MM.1S (cell line): ENCODE measurements around the gene KLK1.
A peak's percentile ranks its signal among the peaks of the same experiment; 100 is the strongest.

ENCODE experiments used
- DNase-seq: peaks from one replicate; pipeline ENCODE4 v3.0.0-alpha.2; 2015
- H2AFZ ChIP-seq: fragments of 300-600 bp; sonication (generic); 2 replicates; pipeline ENCODE4 v1.6.0; 2016; ENCODE audit warnings: antibody characterized with exemption, low read length
- H3F3A ChIP-seq: fragments of 300-600 bp; sonication (generic); 2 replicates; pipeline ENCODE4 v1.6.1; 2016; ENCODE audit warnings: mild to moderate bottlenecking, antibody characterized with exemption, low read length, moderate library complexity, mixed read lengths; ENCODE audit not compliant: insufficient read depth
- H3K27ac ChIP-seq: fragments of 300-600 bp; sonication (generic); 2 replicates; pipeline ENCODE4 v1.5.1; 2016; ENCODE audit warnings: mild to moderate bottlenecking, low read length
- H3K27me3 ChIP-seq: fragments of 300-600 bp; sonication (generic); replicated peaks from 2 replicates; pipeline ENCODE4 v1.6.0; 2016; ENCODE audit warnings: low read length; ENCODE audit not compliant: insufficient read depth
- H3K36me3 ChIP-seq: fragments of 300-600 bp; sonication (generic); replicated peaks from 2 replicates; pipeline ENCODE4 v1.6.1; 2016; ENCODE audit warnings: mild to moderate bottlenecking, low read length, mixed read lengths; ENCODE audit not compliant: insufficient read depth
- H3K4me1 ChIP-seq: fragments of 300-600 bp; sonication (generic); 2 replicates; pipeline ENCODE4 v1.6.1; 2016; ENCODE audit warnings: low read length, mixed read lengths
- H3K4me2 ChIP-seq: fragments of 300-600 bp; sonication (generic); 2 replicates; pipeline ENCODE4 v1.6.0; 2016; ENCODE audit warnings: low read depth, low read length
- H3K4me3 ChIP-seq: fragments of 300-600 bp; sonication (generic); 2 replicates; pipeline ENCODE4 v1.5.1; 2016; ENCODE audit warnings: low read length, mixed read lengths
- H3K79me2 ChIP-seq: fragments of 300-600 bp; sonication (generic); 2 replicates; pipeline ENCODE4 v1.6.1; 2016; ENCODE audit warnings: mixed run types, low read length, mixed read lengths
- H3K9ac ChIP-seq: fragments of 300-600 bp; sonication (generic); 2 replicates; pipeline ENCODE4 v1.6.1; 2016; ENCODE audit warnings: low read length, mixed read lengths
- H3K9me2 ChIP-seq: fragments of 300-600 bp; sonication (generic); replicated peaks from 2 replicates; pipeline ENCODE4 v1.6.1; 2016; ENCODE audit warnings: mild to moderate bottlenecking, low read length, mixed read lengths; ENCODE audit not compliant: insufficient read depth
- H3K9me3 ChIP-seq: fragments of 300-600 bp; sonication (generic); replicated peaks from 2 replicates; pipeline ENCODE4 v1.6.1; 2016; ENCODE audit warnings: mild to moderate bottlenecking, low read length, mixed read lengths; ENCODE audit not compliant: insufficient read depth
- H4K20me1 ChIP-seq: fragments of 300-600 bp; sonication (generic); 2 replicates; pipeline ENCODE4 v1.6.1; 2016; ENCODE audit warnings: mild to moderate bottlenecking, low read length, moderate library complexity, mixed read lengths; ENCODE audit not compliant: insufficient read depth
- CTCF ChIP-seq: fragments of 300-600 bp; sonication (generic); IDR thresholded peaks from 2 replicates; pipeline ENCODE4 v1.5.1; 2016; ENCODE audit warnings: antibody characterized with exemption, low read length, mixed read lengths
- EZH2 ChIP-seq: fragments of 300-600 bp; sonication (generic); optimal IDR thresholded peaks from 2 replicates; pipeline ENCODE3; 2017; ENCODE audit warnings: low read depth, mild to moderate bottlenecking, antibody characterized with exemption, low read length, mixed read lengths
- EZH2phosphoT487 ChIP-seq: fragments of 300-600 bp; sonication (generic); IDR thresholded peaks from 2 replicates; pipeline ENCODE4 v1.6.1; 2018; ENCODE audit warnings: antibody characterized with exemption, low read length

The KLK1 gene

GRCh38 chr19:50835103-50835784, 11.7 kb upstream of the KLK1 start:
- H3K36me3 ChIP-seq: no peaks in the 10 kb centered on the region
- peak overlapping the region; percentile 50; the same call in 1 of the 2 replicates for H3K4me3 ChIP-seq
- H3K9me2 ChIP-seq: no peaks in the 10 kb centered on the region
- no peaks in the 10 kb centered on the region for H4K20me1 ChIP-seq
- no peaks in the 10 kb centered on the region for H3F3A ChIP-seq
- H3K9ac ChIP-seq: no peak overlapping the region
- H3K4me1 ChIP-seq: no peaks in the 10 kb centered on the region
- H3K79me2 ChIP-seq: no peaks in the 10 kb centered on the region
- TF ChIP-seq EZH2phosphoT487: no peak
- TF ChIP-seq CTCF: no peak
- TF ChIP-seq EZH2: no peak
- DNase-seq: no peak
- H3K27ac ChIP-seq: no peak overlapping the region
- H2AFZ ChIP-seq: peak overlapping the region; percentile 30; the same call in 1 of the 2 replicates
- H3K9me3 ChIP-seq: no peaks in the 10 kb centered on the region
- peaks cover 60% of the 10 kb centered on the region for H3K27me3 ChIP-seq
- H3K4me2 ChIP-seq: peak overlapping the region; percentile 73; the same call in 1 of the 2 replicates

DNA sequence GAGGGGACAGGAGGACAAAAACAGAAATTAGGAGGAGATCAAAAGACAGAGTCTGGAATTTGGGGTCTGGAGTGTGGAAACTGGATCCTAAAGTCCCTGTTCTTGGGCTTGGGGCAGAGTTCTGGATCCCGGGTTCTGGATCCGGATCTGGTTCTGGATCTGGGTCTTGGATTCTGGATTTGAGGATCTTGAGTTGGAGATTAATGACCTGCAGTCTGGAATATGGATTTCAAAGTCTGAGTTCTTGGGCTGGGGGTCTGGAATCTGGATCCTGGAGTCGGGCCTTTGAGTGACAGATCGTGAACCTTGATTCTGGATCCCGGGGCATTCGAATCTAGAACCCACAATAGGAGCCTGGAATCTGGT, 10.2 kb upstream of the KLK1 start:
- Histone ChIP-seq H3K9ac (no peak overlapping the region), H3K4me2 (no peak overlapping the region), H2AFZ (no peak overlapping the region), H3K79me2 (no peaks in the 10 kb centered on the region), H3K4me1 (no peaks in the 10 kb centered on the region), H3K36me3 (no peaks in the 10 kb centered on the region), H3K9me2 (no peaks in the 10 kb centered on the region), H3K4me3 (no peak overlapping the region), H3K27me3 (peaks cover 69% of the 10 kb centered on the region), H3K9me3 (no peaks in the 10 kb centered on the region), H4K20me1 (no peaks in the 10 kb centered on the region), H3K27ac (no peak overlapping the region), H3F3A (no peaks in the 10 kb centered on the region)
- TF ChIP-seq CTCF (no peak), EZH2 (no peak), EZH2phosphoT487 (no peak)
- DNase-seq: no peak

- Histone ChIP-seq H3K4me2 (no peak within 1 kb of the TSS), H3K9me2 (no peaks in the 10 kb centered on the region), H3K79me2 (no peaks in the 10 kb centered on the region), H3K36me3 (no peaks in the 10 kb centered on the region), H3K27me3 (peaks cover 71% of the 10 kb centered on the region), H3K4me3 (no peak within 1 kb of the TSS), H4K20me1 (no peaks in the 10 kb centered on the region), H3F3A (no peaks in the 10 kb centered on the region), H3K4me1 (no peaks in the 10 kb centered on the region), H3K27ac (no peak within 1 kb of the TSS), H3K9ac (no peak within 1 kb of the TSS), H2AFZ (no peak within 1 kb of the TSS), H3K9me3 (no peaks in the 10 kb centered on the region)
- TF ChIP-seq CTCF (no peak), EZH2 (no peak), EZH2phosphoT487 (no peak)
- DNase-seq: no peak
Observed at GRCh38 chr19:50833117-50833801, 9.7 kb upstream of the KLK1 start, which contains the start of gene KLK15. KLK15 (minus strand) TSS chr19:50833574; CDS start chr19:50831492, 2,082 bp downstream.
